H1 (cell line): ENCODE data around the gene LRIG2. TPM values are rescaled to one million over a fixed set of nuclear protein-coding genes. Genes with fewer than 3 reads are reported as not detected.

Experiments
- CTCF ChIA-PET: fragments of 300-600 bp; sonication (Branson Sonifier 250); formaldehyde crosslinking; loops from one replicate; lab custom pipeline; 2021; ENCODE audit not compliant: partially characterized antibody; lab: Charles Lee
- POLR2A ChIA-PET: fragments of 300-600 bp; sonication (Branson Sonifier 250); formaldehyde crosslinking; loops from one replicate; lab custom pipeline; 2021; ENCODE audit warnings: inconsistent platforms; ENCODE audit not compliant: partially characterized antibody; lab: Charles Lee
- DNase-seq, 2 experiments: peaks; one replicate each; pipeline versions ENCODE4 v3.0.0 to v3.0.0-alpha.2; 2010 to 2022; ENCODE audit warnings: low spot score in 2 of 2, low read depth in 1 of 2, mixed read lengths in 1 of 2
- FAIRE-seq: peaks from 2 replicates; lab custom pipeline; 2011; peaks lifted over from hg19 to GRCh38; lab: Jason Lieb, UNC
- H2AFZ ChIP-seq: 2 replicates; pipeline ENCODE4 v1.8.1; 2012; ENCODE audit warnings: low read length, inconsistent platforms
- H2AK5ac ChIP-seq: 2 replicates; pipeline ENCODE4 v1.6.1; 2013; ENCODE audit warnings: low read depth, low read length
- H2BK120ac ChIP-seq: replicated peaks from 2 replicates; pipeline ENCODE3; 2013; ENCODE audit warnings: low read depth, low read length, inconsistent platforms
- H2BK12ac ChIP-seq: 2 replicates; pipeline ENCODE4 v1.6.1; 2013; ENCODE audit warnings: low read depth, low read length
- H2BK15ac ChIP-seq: 2 replicates; pipeline ENCODE4 v1.6.1; 2013; ENCODE audit warnings: low read length
- H2BK20ac ChIP-seq: 2 replicates; pipeline ENCODE4 v1.6.1; 2013; ENCODE audit warnings: low read length
- H2BK5ac ChIP-seq: 2 replicates; pipeline ENCODE4 v1.6.1; 2013; ENCODE audit warnings: low read depth, low read length
- H3K14ac ChIP-seq: 2 replicates; pipeline ENCODE4 v1.6.1; 2013; ENCODE audit warnings: inconsistent platforms; ENCODE audit not compliant: insufficient read length
- H3K18ac ChIP-seq: 2 replicates; pipeline ENCODE4 v1.6.1; 2013; ENCODE audit warnings: low read length; ENCODE audit errors: extremely low read depth
- H3K23ac ChIP-seq: 2 replicates; pipeline ENCODE4 v1.6.1; 2013; ENCODE audit warnings: inconsistent platforms; ENCODE audit not compliant: insufficient read length
- H3K23me2 ChIP-seq: 2 replicates; pipeline ENCODE4 v1.6.1; 2013; ENCODE audit warnings: low read depth, low read length
- H3K27ac ChIP-seq: 2 replicates; pipeline ENCODE4 v1.6.1; 2011; ENCODE audit warnings: low read depth, low read length, inconsistent platforms
- H3K27me3 ChIP-seq, 4 experiments: replicated peaks in 1 of 4; 1 replicate in 1 of 4; 2 replicates in 3 of 4; pipeline versions ENCODE4 v1.6.1 to v1.8.1; 2011 to 2013; ENCODE audit warnings: low read length in 3 of 4, mild to moderate bottlenecking in 3 of 4, inconsistent platforms in 2 of 4, mixed read lengths in 2 of 4, moderate library complexity in 1 of 4; ENCODE audit not compliant: control insufficient read depth in 3 of 4, insufficient read depth in 3 of 4; ENCODE audit errors: extremely low read depth in 1 of 4
- H3K36me3 ChIP-seq, 4 experiments: 2 replicates each; pipeline versions ENCODE4 v1.6.1 to v1.8.1; 2011 to 2013; ENCODE audit warnings: mild to moderate bottlenecking in 4 of 4, low read length in 3 of 4, moderate library complexity in 2 of 4, control low read depth in 1 of 4, inconsistent platforms in 1 of 4; ENCODE audit not compliant: insufficient read depth in 4 of 4, control insufficient read depth in 2 of 4
- H3K4ac ChIP-seq: replicated peaks from 2 replicates; pipeline ENCODE3; 2013; ENCODE audit warnings: low read length, low read depth, mixed read lengths, inconsistent platforms; ENCODE audit not compliant: insufficient read length
- H3K4me1 ChIP-seq, 4 experiments: replicated peaks in 1 of 4; 1 replicate in 1 of 4; 2 replicates in 3 of 4; pipeline versions ENCODE4 v1.6.1 to v1.8.1; 2011 to 2013; ENCODE audit warnings: low read length in 3 of 4, inconsistent platforms in 2 of 4, mixed read lengths in 1 of 4; ENCODE audit not compliant: insufficient read depth in 4 of 4, control insufficient read depth in 3 of 4
- H3K4me2 ChIP-seq, 2 experiments: 2 replicates each; pipeline versions ENCODE4 v1.6.1 to v1.8.1; 2011 to 2013; ENCODE audit warnings: low read depth in 2 of 2, low read length in 2 of 2, control low read depth in 1 of 2, inconsistent platforms in 1 of 2, mild to moderate bottlenecking in 1 of 2; ENCODE audit not compliant: insufficient read depth in 1 of 2
- H3K4me3 ChIP-seq, 4 experiments: fragments of 200-600, 300-600 bp in 1 of 4; sonication (generic), shearing (Covaris generic), sonication (Bioruptor Twin) in 1 of 4; 2 replicates each; pipeline versions ENCODE4 v1.5.1 to v1.8.1; 2011 to 2016; ENCODE audit warnings: low read length in 4 of 4, low read depth in 3 of 4, control low read depth in 2 of 4, inconsistent platforms in 2 of 4, mild to moderate bottlenecking in 2 of 4, mixed read lengths in 1 of 4, moderate library complexity in 1 of 4; ENCODE audit not compliant: insufficient read depth in 2 of 4; ENCODE audit errors: extremely low read depth in 1 of 4
- H3K56ac ChIP-seq: replicated peaks from 2 replicates; pipeline ENCODE3; 2013; ENCODE audit warnings: low read depth, mild to moderate bottlenecking, mixed read lengths, low read length, inconsistent platforms; ENCODE audit not compliant: insufficient read length
- H3K79me1 ChIP-seq: 2 replicates; pipeline ENCODE4 v1.6.1; 2013; ENCODE audit warnings: low read depth, low read length, control low read depth
- H3K79me2 ChIP-seq, 2 experiments: 2 replicates each; pipeline versions ENCODE4 v1.6.1 to v1.8.1; 2012 to 2013; ENCODE audit warnings: low read length in 2 of 2, mild to moderate bottlenecking in 2 of 2, inconsistent platforms in 1 of 2; ENCODE audit not compliant: insufficient read depth in 2 of 2, control insufficient read depth in 1 of 2
- H3K9ac ChIP-seq, 4 experiments: replicated peaks in 1 of 4; 1 replicate in 1 of 4; 2 replicates in 3 of 4; pipeline versions ENCODE4 v1.6.1 to v1.8.1; 2011 to 2013; ENCODE audit warnings: low read depth in 3 of 4, low read length in 3 of 4, control low read depth in 2 of 4, mild to moderate bottlenecking in 2 of 4, moderate library complexity in 2 of 4, inconsistent platforms in 1 of 4; ENCODE audit errors: extremely low read depth in 1 of 4
- H3K9me3 ChIP-seq, 2 experiments: 2 replicates each; pipeline versions ENCODE4 v1.6.1 to v1.8.1; 2012 to 2013; ENCODE audit warnings: mild to moderate bottlenecking in 2 of 2, moderate library complexity in 2 of 2, control low read depth in 1 of 2, inconsistent platforms in 1 of 2, low read depth in 1 of 2, low read length in 1 of 2, mixed read lengths in 1 of 2; ENCODE audit not compliant: insufficient read depth in 2 of 2
- H4K20me1 ChIP-seq, 2 experiments: replicated peaks in 1 of 2; 2 replicates each; pipeline versions ENCODE3 to v1.8.1; 2011 to 2013; ENCODE audit warnings: inconsistent platforms in 2 of 2, low read length in 2 of 2, mild to moderate bottlenecking in 1 of 2; ENCODE audit not compliant: insufficient read depth in 2 of 2, control insufficient read depth in 1 of 2
- H4K5ac ChIP-seq: 2 replicates; pipeline ENCODE4 v1.6.1; 2013; ENCODE audit warnings: low read length, low read depth, mixed read lengths, inconsistent platforms; ENCODE audit not compliant: insufficient read length
- H4K8ac ChIP-seq: 2 replicates; pipeline ENCODE4 v1.8.0; 2013; ENCODE audit warnings: mild to moderate bottlenecking, moderate library complexity, low read length, inconsistent platforms; ENCODE audit not compliant: insufficient read depth; ENCODE audit errors: extremely low read depth
- H4K91ac ChIP-seq: replicated peaks from 2 replicates; pipeline ENCODE3; 2013; ENCODE audit warnings: low read length, mixed read lengths, inconsistent platforms; ENCODE audit not compliant: insufficient read length
- BRCA1 ChIP-seq: IDR thresholded peaks from 2 replicates; pipeline ENCODE4 v1.6.1; 2012; ENCODE audit warnings: low read depth, low read length, improper control_type of control experiment
- CTBP2 ChIP-seq: IDR thresholded peaks from 2 replicates; pipeline ENCODE4 v1.7.0; 2011; ENCODE audit warnings: borderline replicate concordance, mild to moderate bottlenecking, moderate library complexity, mixed read lengths, low read length; ENCODE audit not compliant: insufficient read depth, insufficient read length
- RBBP5 ChIP-seq: IDR thresholded peaks from 2 replicates; pipeline ENCODE4 v1.7.1; 2012; ENCODE audit warnings: low read depth, mild to moderate bottlenecking, inconsistent platforms, low read length, moderate library complexity, borderline replicate concordance
- RNF2 ChIP-seq: fragments of 200-900, 300-1000 bp; sonication (generic); IDR thresholded peaks from 2 replicates; pipeline ENCODE4 v1.7.1; 2016; ENCODE audit warnings: borderline replicate concordance, low read depth, mild to moderate bottlenecking, antibody characterized with exemption, low read length; ENCODE audit not compliant: poor library complexity, severe bottlenecking; ENCODE audit errors: missing control alignments
- SIN3A ChIP-seq, 2 experiments: IDR thresholded peaks in 1 of 2; conservative IDR thresholded peaks in 1 of 2; 2 replicates each; pipeline ENCODE4 v1.6.1; 2011 to 2012; ENCODE audit warnings: low read length in 2 of 2, improper control_type of control experiment in 1 of 2, low read depth in 1 of 2, mild to moderate bottlenecking in 1 of 2
- SRF ChIP-seq: IDR thresholded peaks from 2 replicates; pipeline ENCODE4 v1.6.1; 2011; ENCODE audit warnings: mild to moderate bottlenecking, low read depth, low read length, moderate library complexity
- SUZ12 ChIP-seq: fragments of 200-600 bp; sonication (generic); IDR thresholded peaks from 2 replicates; pipeline ENCODE4 v1.6.1; 2012; ENCODE audit warnings: mild to moderate bottlenecking, inconsistent platforms, low read length, moderate library complexity, mixed read lengths
- WGBS, 2 experiments: shearing (Covaris generic) in 1 of 2; methylation state at CpG; one replicate each; pipeline versions ENCODE4 v1.1.6 to v1.1.7; 2013 to 2015; ENCODE audit warnings: low lambda C conversion rate in 2 of 2, mixed read lengths in 2 of 2, inconsistent platforms in 1 of 2, low coverage in 1 of 2, missing lambda C conversion rate in 1 of 2; ENCODE audit not compliant: insufficient replicate concordance in 2 of 2, insufficient coverage in 1 of 2, insufficient read length in 1 of 2; ENCODE audit errors: extremely low coverage in 1 of 2, missing lambda C conversion rate in 1 of 2; 5-methylcytosine and 5-hydroxymethylcytosine counted together
- polyA plus RNA-seq, 7 experiments: library from polyadenylated mRNA; depleted of rRNA in 3 of 7; stranded (reverse) in 5 of 7; unstranded in 2 of 7; fragments of >200 nt in 5 of 7; fragments of 200-250 nt in 2 of 7; gene quantifications; 1 replicate in 5 of 7; 2 replicates in 1 of 7; 4 replicates in 1 of 7; pipeline versions ENCODE4 v1.2.1 to v1.2.3, GENCODE V29; 2011 to 2013; ENCODE audit warnings: missing spikeins in 2 of 7, mixed read lengths in 2 of 7
- total RNA-seq: library from RNA; stranded (reverse); fragmentation: NEBNext Ultra II Directional; extraction: Animal tissue kit (Norgen Biotek cat#: 25700); gene quantifications from 2 replicates; pipeline ENCODE4 v1.2.1, GENCODE V29; 2021

LRIG2 gene
- total and polyA plus RNA-seq, 2 of the 8 experiments (the other 6 are each of a cell fraction or from before 2014, with no cell fraction given): 16.2 to 20.9 TPM

DNA sequence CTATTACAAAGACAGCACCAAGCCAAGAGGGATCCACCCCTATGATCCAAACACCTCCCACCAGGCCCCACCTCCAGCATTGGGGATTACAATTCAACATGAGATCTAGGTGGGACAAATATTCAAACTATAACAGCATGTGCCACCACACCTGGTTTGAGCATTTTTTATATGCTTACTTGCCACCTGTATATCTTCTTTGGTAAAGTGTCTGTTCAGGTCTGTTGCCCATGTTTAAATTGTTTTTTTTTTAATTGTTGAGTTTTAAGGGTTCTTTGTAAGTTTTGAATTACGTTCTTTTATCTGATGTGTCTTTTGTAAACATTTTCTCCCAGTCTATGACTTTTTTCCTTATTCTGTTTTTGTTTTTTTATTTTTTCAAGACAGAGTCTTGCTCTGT is 83.4 kb downstream of the LRIG2 start:
- Histone ChIP-seq H2AFZ (no peak overlapping the region), H3K23me2 (no peaks in the 10 kb centered on the region), H3K36me3 (peaks cover 0 to 6% (median 0%) of the 10 kb centered on the region in 4 experiments; a peak in 2 of 8 replicates), H3K4me2 (no peak overlapping the region), H4K5ac (no peak overlapping the region), H3K14ac (no peak overlapping the region), H3K79me2 (no peaks in the 10 kb centered on the region), H2BK5ac (no peak overlapping the region), H4K20me1 (no peaks in the 10 kb centered on the region), H4K91ac (no peak overlapping the region), H4K8ac (no peak overlapping the region), H3K27me3 (no peaks in the 10 kb centered on the region), H3K23ac (no peak overlapping the region), H2BK15ac (no peak overlapping the region), H3K9ac (no peak overlapping the region), H2BK12ac (no peak overlapping the region), H3K9me3 (peaks cover 16 to 20% of the 10 kb centered on the region in 2 experiments), H3K4me1 (peaks cover 0 to 3% (median 0%) of the 10 kb centered on the region in 4 experiments; a peak in 1 of 7 replicates), H2AK5ac (no peak overlapping the region), H3K79me1 (no peaks in the 10 kb centered on the region), H2BK20ac (no peak overlapping the region), H2BK120ac (no peak overlapping the region), H3K4me3 (no peak overlapping the region), H3K18ac (no peak overlapping the region), H3K27ac (no peak overlapping the region), H3K56ac (no peak overlapping the region), H3K4ac (no peak overlapping the region)
- TF ChIP-seq CTBP2 (no peak), SRF (no peak), SUZ12 (no peak), BRCA1 (no peak), SIN3A (conservative IDR thresholded peaks at IDR 0.05 in 1 of 2, IDR thresholded peaks at IDR 0.05 in 1 of 2; ENCODE audit: low read depth in 1 of 2, low read length in 2 of 2) (no peak), RNF2 (no peak), RBBP5 (no peak)
- ChIA-PET CTCF (no interaction called here), POLR2A (no interaction called here)
- FAIRE-seq: no peak
- no peak for DNase-seq
- WGBS, 2 experiments: 86% methylated on average over 1 of the region's 1 CpG; no CpG with 5 or more reads in 1 of the 2 experiments
